ENCODE measurements around the gene TMEM255B. TPM values are rescaled to one million over a fixed set of nuclear protein-coding genes. Genes with fewer than 3 reads are reported as not detected.
"Not testable (repeated sequence)": the region's sequence is repeated elsewhere in the genome, so short reads cannot be mapped to it uniquely, and the experiment has no call there.

TMEM255B gene
- 0.87 and 2.5 TPM in 2 replicates for total RNA-seq (2012; rRNA removed)

- Histone ChIP-seq H3K36me3 (ENCODE audit: insufficient read depth, low read length) (no peaks in the 10 kb centered on the region), H3K9ac (ENCODE audit: low read depth, low read length) (peak within 1 kb of the TSS; percentile 73), H3K9me3 (replicated peaks; ENCODE audit: low read length) (no peaks in the 10 kb centered on the region), H3K4me3 (ENCODE audit: low read length) (peak within 1 kb of the TSS; percentile 71), H3K4me2 (ENCODE audit: low read length) (peak within 1 kb of the TSS; percentile 90), H3K4me1 (ENCODE audit: control insufficient read depth, insufficient read depth, low read length) (peaks cover 11% of the 10 kb centered on the region), H3K27me3 (ENCODE audit: control insufficient read depth, insufficient read depth, low read length) (peaks cover 34% of the 10 kb centered on the region)
Measured at GRCh38 chr13:113758651-113759524, at the start of gene TMEM255B. TSS of gene TMEM255B (plus strand) at chr13:113759226. CDS start at chr13:113759270, 44 bp downstream.

GRCh38 chr13:113722921-113723320, 36.1 kb upstream of the TMEM255B start:
- no peaks in the 10 kb centered on the region for H3K36me3 ChIP-seq (ENCODE audit: insufficient read depth, low read length)

GRCh38 chr13:113723410-113724015, 35.5 kb upstream of the TMEM255B start:
- Histone ChIP-seq H3K36me3 (ENCODE audit: insufficient read depth, low read length) (no peaks in the 10 kb centered on the region), H3K4me3 (ENCODE audit: low read length) (no peak overlapping the region), H3K9ac (ENCODE audit: low read depth, low read length) (no peak overlapping the region), H3K27me3 (ENCODE audit: control insufficient read depth, insufficient read depth, low read length) (peaks cover 4% of the 10 kb centered on the region), H3K4me1 (ENCODE audit: control insufficient read depth, insufficient read depth, low read length) (peaks cover 2% of the 10 kb centered on the region), H3K4me2 (ENCODE audit: low read length) (no peak overlapping the region), H3K9me3 (replicated peaks; ENCODE audit: low read length) (no peaks in the 10 kb centered on the region)

More at GRCh38 chr13:113722921-113723320, 36.1 kb upstream of the TMEM255B start:
- H3K4me2 ChIP-seq (ENCODE audit: low read length) = no peak overlapping the region
- no peaks in the 10 kb centered on the region for H3K9me3 ChIP-seq (replicated peaks; ENCODE audit: low read length)
- no peaks in the 10 kb centered on the region for H3K27me3 ChIP-seq (ENCODE audit: control insufficient read depth, insufficient read depth, low read length)
- no peak overlapping the region for H3K4me3 ChIP-seq (ENCODE audit: low read length)
- peaks cover 2% of the 10 kb centered on the region for H3K4me1 ChIP-seq (ENCODE audit: control insufficient read depth, insufficient read depth, low read length)
- no peak overlapping the region for H3K9ac ChIP-seq (ENCODE audit: low read depth, low read length)

- Histone ChIP-seq H3K9me3 (replicated peaks; ENCODE audit: low read length) (no peaks in the 10 kb centered on the region), H3K4me2 (ENCODE audit: low read length) (peak overlapping the region; percentile 83), H3K27me3 (ENCODE audit: control insufficient read depth, insufficient read depth, low read length) (peaks cover 11% of the 10 kb centered on the region), H3K36me3 (ENCODE audit: insufficient read depth, low read length) (no peaks in the 10 kb centered on the region), H3K9ac (ENCODE audit: low read depth, low read length) (no peak overlapping the region), H3K4me3 (ENCODE audit: low read length) (peak overlapping the region; percentile 72), H3K4me1 (ENCODE audit: control insufficient read depth, insufficient read depth, low read length) (peaks cover 5% of the 10 kb centered on the region)
Measured at GRCh38 chr13:113724016-113724758, 34.8 kb upstream of the TMEM255B start.

- no peaks in the 10 kb centered on the region for H3K9me3 ChIP-seq (replicated peaks; ENCODE audit: low read length)
- peak overlapping the region; percentile 72 for H3K4me3 ChIP-seq (ENCODE audit: low read length)
- no peaks in the 10 kb centered on the region for H3K36me3 ChIP-seq (ENCODE audit: insufficient read depth, low read length)
- H3K4me2 ChIP-seq (ENCODE audit: low read length) = peak overlapping the region; percentile 83
- H3K4me1 ChIP-seq (ENCODE audit: control insufficient read depth, insufficient read depth, low read length) = peaks cover 9% of the 10 kb centered on the region
- peaks cover 17% of the 10 kb centered on the region for H3K27me3 ChIP-seq (ENCODE audit: control insufficient read depth, insufficient read depth, low read length)
- no peak overlapping the region for H3K9ac ChIP-seq (ENCODE audit: low read depth, low read length)
Measured at GRCh38 chr13:113724780-113725315, 34.2 kb upstream of the TMEM255B start.

GRCh38 chr13:113725329-113726105, 33.5 kb upstream of the TMEM255B start:
- H3K36me3 ChIP-seq (ENCODE audit: insufficient read depth, low read length); H3K9ac ChIP-seq (ENCODE audit: low read depth, low read length); H3K4me3 ChIP-seq (ENCODE audit: low read length); H3K4me1 ChIP-seq (ENCODE audit: control insufficient read depth, insufficient read depth, low read length); H3K9me3 ChIP-seq (replicated peaks; ENCODE audit: low read length); H3K4me2 ChIP-seq (ENCODE audit: low read length): not testable (repeated sequence)
- peaks cover 23% of the 10 kb centered on the region for H3K27me3 ChIP-seq (ENCODE audit: control insufficient read depth, insufficient read depth, low read length)

- Histone ChIP-seq H3K4me2 (ENCODE audit: low read length) (peak overlapping the region; percentile 15), H3K27me3 (ENCODE audit: control insufficient read depth, insufficient read depth, low read length) (peaks cover 30% of the 10 kb centered on the region)
- not testable (repeated sequence) for H3K4me3 ChIP-seq (ENCODE audit: low read length); H3K9me3 ChIP-seq (replicated peaks; ENCODE audit: low read length); H3K9ac ChIP-seq (ENCODE audit: low read depth, low read length); H3K4me1 ChIP-seq (ENCODE audit: control insufficient read depth, insufficient read depth, low read length); H3K36me3 ChIP-seq (ENCODE audit: insufficient read depth, low read length)
Measured at GRCh38 chr13:113726106-113726821, 32.8 kb upstream of the TMEM255B start.

GRCh38 chr13:113726961-113727411, 32.0 kb upstream of the TMEM255B start:
- H3K27me3 ChIP-seq (ENCODE audit: control insufficient read depth, insufficient read depth, low read length) = peaks cover 33% of the 10 kb centered on the region
- H3K36me3 ChIP-seq (ENCODE audit: insufficient read depth, low read length) = no peaks in the 10 kb centered on the region
- no peaks in the 10 kb centered on the region for H3K9me3 ChIP-seq (replicated peaks; ENCODE audit: low read length)
- no peak overlapping the region for H3K9ac ChIP-seq (ENCODE audit: low read depth, low read length)
- H3K4me1 ChIP-seq (ENCODE audit: control insufficient read depth, insufficient read depth, low read length) = peaks cover 9% of the 10 kb centered on the region
- H3K4me2 ChIP-seq (ENCODE audit: low read length) = no peak overlapping the region
- no peak overlapping the region for H3K4me3 ChIP-seq (ENCODE audit: low read length)

GRCh38 chr13:113728571-113729054, 30.4 kb upstream of the TMEM255B start:
- Histone ChIP-seq H3K4me3 (ENCODE audit: low read length) (no peak overlapping the region), H3K4me2 (ENCODE audit: low read length) (no peak overlapping the region), H3K36me3 (ENCODE audit: insufficient read depth, low read length) (no peaks in the 10 kb centered on the region), H3K9me3 (replicated peaks; ENCODE audit: low read length) (no peaks in the 10 kb centered on the region), H3K27me3 (ENCODE audit: control insufficient read depth, insufficient read depth, low read length) (peaks cover 33% of the 10 kb centered on the region), H3K9ac (ENCODE audit: low read depth, low read length) (no peak overlapping the region), H3K4me1 (ENCODE audit: control insufficient read depth, insufficient read depth, low read length) (peaks cover 9% of the 10 kb centered on the region)
